NCI-H1105 treated with DMSO at 0.1 percent for 48 hours (cell line): ENCODE results near the gene LRRC51.
"Not testable (repeated sequence)": the region's sequence is repeated elsewhere in the genome, so short reads cannot be mapped to it uniquely, and the experiment has no call there.

Source experiments
- DNase-seq: peaks from one replicate; lab custom pipeline; 2025; lab: John Stamatoyannopoulos, UW

The LRRC51 gene

DNA sequence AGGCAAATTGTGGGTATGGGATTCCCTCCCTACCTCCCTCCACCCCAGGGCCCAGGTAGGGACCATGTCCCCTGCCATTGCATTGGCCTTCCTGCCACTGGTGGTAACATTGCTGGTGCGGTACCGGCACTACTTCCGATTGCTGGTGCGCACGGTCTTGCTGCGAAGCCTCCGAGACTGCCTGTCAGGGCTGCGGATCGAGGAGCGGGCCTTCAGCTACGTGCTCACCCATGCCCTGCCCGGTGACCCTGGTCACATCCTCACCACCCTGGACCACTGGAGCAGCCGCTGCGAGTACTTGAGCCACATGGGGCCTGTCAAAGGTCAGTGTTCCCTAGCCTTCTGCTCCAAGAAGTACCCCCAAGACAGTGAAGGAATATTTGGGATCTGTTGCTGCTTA, 25.2 kb downstream of the LRRC51 start, which contains the start of gene TOMT:
TOMT (plus strand) TSS at position 37 of the 400 bp plus-strand sequence; CDS start at position 65, 28 bp downstream.
- no peak for DNase-seq

DNA sequence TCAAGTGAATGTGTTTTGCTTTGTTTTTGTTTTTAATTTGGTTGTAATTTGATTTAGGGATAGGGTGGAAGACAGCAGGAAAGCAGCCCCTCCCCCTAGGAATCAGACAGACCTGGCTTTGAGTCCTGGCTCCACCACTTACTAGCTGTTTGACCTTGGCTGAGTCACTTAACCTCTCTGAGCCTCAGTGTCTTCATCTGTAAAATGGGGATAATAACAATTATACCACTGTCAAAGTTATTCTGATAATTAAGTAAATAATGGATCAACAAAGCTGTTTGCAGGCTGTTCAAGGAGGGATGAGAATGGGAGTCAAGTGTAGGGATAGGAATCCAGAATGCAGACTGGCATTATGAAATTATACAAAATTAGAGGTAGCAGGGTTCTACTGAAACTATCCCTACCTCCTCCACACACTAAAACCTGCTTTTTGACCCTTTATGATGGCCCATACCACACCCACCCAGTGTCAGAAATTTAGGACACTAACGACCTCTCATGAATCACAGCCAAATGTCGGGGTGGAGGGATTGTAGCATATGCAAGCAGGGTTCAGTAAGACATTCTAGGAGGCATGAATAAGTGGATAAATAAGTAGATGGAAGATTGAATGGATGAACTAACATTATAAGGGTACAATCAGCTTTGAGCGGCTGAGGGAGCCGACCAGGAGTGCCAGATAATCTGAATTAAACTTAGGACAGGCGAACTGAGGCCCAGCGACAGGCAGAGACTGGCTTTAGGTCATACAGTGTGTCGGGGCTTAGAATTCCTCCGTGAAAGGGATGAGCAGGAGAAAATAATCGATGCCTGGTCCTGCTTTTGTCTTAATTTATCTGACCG, 30.9 kb downstream of the LRRC51 start:
- no peak for DNase-seq

DNA sequence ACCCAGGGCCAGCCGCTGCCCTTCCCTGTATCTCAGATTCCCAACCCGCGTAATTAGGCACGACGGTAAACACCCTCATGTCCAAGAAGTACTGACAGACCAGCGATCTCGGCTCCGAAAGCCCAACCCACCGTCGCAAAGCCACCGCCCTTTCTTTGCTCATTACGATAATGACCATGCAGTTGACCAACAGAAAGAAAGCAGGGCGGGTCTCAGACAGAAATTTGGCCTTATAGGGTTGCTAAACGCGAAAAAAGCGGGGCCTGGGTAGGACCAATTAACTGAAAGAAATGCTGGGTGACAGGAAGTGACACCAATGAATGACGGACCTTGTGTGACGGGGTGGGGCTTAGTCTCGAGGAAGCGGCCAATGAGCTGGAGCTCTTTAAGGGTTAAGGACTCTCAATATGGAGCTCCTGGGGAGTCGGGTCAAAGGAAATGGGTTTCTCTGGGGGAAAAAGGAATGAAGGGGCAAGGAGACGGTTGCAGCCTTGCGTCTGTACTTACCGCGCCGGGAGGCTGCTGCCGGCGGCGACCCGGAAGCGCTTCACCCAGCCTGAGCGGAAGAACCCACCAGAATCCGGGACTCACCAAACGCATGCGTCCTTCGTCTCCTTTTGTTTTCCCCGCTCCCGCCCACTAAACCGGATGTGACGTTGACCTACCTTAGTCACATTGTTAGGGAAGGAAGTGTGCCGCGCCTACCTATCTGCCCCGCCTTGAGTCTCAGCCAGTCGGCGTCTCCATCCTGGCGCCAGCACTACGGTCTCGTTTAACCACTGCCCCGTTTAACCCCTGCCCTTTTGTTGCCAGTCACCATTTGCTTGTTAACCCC, 31.7 kb downstream of the LRRC51 start, which contains the start of gene ANAPC15:
ANAPC15 (minus strand) TSS at position 553 of the 835 bp plus-strand sequence. CDS start 1,419 bp downstream, outside the sequence.
- peak; percentile 100 for DNase-seq

DNA sequence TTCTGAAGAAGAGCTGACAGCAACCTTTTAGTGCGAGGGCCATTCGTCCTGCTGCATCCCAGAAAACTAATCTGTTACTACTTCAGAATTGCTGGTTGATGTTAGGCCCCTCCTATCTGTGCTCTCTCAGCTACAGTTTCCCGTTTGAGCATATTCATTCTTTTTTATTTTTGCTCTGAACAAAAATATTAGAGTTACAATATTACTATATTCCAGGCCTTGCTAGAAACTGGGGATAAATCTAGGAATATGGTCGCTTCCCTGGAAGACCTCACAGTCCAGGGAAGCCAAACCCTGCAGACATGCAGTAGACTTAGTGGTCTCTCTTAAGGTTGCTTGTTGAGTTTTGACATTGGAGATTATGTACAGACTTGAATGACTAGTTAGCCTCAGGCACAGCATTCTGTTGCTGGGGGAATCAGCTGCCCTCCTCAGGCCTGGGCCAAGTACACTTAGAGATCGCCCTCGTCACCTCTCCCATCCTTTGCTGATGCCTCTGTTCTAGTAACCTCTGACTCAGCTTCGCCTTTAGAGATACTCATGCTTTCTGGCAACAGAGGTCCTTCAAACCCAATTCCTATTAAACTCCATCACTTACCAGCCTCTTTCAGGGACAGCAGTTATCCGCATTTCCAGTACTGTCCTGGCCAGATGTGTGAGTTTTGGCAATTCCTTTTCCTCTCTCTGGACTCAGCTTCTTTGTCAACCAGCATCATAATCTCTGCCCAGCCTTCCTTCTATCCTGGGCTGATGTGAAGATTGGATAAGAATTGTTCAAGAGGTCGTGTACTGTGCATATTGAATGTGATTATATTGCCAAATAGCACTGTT, 32.5 kb downstream of the LRRC51 start:
- peak; percentile 13 for DNase-seq

DNA sequence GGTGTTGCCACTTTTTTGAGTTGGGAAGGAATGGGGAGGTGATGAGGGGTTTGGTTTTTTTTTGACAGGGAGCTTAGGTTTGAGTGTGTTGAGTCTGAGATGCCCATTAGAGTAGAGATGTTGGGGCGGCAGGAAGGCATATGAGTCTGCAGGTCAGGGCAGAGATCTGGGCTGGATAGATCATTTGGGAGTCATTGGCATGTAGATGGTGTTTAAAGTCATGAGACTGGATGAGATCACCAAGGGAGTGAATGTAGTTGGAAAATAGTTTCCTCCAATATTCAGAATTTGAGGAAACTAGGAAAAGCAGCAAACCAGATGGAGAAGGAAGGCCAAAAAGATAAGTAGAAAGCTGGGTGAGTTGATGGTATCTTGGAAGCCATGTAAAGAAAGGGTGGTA, 33.9 kb downstream of the LRRC51 start:
- no peak for DNase-seq

DNA sequence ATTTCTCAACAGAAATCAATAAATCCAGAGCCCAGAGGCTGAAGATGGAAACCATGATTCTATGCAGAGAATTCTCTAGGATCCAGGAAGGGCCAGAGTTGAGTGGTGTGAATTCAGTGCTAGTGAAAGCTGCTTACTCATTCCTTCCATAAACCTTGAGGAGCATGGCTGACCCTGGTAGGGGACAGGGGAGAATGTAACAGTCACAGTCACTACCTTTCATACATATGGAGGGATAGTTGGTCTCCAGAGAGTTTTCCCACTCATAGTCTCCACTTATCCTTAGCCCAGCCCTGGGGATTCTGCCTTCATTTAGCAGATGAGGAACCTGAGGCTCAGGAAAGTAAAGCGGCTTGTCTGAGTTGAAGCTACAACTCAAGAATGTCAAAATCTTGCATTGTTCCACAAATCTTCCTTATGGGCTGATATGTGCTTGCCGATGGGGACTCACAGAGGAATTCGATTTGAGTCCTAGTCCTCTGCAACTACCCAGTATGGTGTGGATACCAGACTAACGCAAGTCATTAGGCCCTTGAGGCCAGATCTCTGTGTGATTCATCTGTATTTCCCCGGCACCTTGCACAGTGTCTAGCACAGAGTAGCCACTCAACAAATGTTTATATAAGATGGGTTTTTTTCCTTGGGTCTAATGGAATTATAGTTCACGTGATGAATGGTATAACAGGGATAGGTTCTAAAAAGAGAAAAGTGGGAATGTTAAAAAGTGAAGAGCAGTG, 35.5 kb downstream of the LRRC51 start:
- no peak for DNase-seq

DNA sequence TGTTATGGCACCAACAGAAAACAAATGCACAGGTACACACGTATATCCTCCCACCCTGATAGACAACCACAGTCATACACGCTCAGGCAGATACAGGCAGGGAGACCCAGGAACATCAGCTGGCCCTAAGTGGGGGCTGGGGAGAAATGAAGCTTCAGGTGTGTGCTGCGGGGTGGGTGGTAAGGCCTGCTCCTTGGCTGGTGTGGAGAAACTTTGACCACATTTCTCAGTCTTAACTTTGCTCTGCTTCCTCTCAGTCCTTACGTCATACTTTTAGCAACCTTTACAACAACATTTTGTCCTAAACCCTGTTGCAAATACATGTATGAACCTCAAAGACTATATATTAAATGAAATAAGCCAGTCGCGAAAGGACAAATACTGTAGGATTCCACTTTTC, 38.5 kb downstream of the LRRC51 start:
- DNase-seq: no peak

DNA sequence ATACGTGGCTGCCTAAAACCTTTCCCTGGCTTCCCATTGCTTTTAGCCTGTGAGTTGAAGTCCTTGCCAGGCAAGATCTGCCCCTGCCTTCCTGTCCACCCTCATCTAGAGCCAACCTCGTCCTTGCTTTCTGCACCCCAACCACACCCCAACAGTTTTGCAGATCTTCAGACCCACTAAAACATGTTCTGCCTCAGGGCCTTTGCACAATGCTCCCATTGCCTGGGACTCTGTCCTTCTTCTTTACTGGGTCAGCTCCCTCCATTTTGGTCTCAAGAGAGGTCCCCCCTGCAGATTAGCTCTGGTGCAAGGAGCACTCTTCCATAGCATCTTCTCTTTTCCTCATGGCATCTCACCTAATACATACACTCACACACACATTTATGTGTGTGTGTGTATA, 40.3 kb downstream of the LRRC51 start:
- no peak for DNase-seq

DNA sequence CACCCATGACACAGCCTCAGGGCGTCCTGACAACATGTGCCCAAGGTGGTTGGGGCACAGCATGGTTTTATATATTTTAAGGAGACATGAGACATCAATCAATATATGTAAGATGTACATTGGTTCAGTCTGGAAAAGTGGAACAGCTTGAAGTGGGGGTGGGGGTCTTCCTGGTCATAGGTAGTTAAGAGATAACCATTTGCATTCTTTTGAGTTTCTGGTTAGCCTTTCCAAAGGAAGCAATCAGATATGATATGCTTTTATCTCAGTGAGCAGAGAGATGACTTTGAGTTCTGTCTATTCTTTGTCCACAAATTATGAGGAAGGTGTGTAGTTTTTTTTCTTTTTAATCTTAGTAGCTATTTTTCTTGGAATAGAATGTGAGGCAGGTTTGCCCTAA, 42.0 kb downstream of the LRRC51 start:
- DNase-seq: no peak

DNA sequence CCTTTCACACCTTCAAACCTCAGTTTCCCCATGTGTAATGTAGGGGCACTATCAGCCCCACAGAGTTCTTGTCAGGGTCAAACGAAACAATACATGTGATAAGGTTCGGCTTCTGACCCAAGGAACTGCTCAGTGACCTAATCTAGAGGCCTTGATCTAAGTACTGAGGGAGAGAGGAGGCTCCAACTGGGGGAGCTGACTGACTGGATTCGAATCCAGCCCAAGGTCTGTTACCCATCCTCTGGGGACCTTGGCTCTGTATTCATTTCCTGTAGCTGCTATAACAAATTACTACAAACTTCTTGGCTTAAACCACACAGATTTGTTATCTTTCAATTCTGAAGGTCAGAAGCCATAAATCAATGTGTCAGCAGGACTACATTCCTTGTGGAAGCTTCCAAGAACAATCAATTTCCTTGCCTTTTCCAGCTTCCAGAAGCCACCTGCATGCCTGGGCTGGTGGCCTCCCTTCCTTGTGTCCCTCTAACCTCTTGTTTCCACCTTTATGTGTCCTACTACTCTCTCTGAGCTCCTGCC, 42.5 kb downstream of the LRRC51 start:
- DNase-seq: no peak

DNA sequence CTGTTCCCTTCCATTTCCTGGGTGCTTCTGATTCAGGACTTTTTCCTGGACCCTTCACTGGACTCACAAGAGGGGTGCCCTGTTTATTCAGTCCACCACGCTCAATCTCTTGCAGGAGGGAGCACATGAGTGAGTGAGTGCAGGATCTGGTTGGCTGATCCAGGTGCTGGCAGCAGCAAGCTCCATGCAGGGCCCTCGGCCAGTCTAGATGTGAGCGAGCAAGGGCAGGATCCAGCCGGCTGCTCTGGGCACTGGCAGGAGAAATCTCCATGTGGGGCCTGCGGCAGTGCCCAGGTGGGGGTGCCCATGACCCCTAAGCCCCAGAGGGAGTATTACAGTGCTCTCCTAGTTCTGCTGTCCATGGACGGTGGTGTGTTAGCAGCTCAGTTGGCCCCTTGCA, 43.4 kb downstream of the LRRC51 start:
- no peak for DNase-seq

DNA sequence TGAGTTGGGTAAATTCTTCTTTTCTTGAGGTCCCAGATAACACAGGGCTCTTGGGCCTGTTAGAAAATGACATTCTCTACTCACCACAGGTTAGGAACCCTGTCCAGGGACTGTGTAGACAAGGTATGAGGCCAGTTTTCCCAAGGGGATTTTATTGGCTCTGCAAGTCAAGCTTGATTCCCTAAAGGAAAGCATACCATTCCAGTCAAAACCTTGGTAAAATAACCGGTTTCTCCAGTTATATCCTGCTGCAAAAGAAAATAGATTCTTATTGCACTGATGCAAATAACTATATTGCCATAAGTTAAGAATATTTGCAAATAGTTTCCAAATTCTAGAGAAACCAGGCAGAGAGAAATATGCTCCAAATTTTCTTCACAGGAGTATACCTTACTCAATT, 45.3 kb downstream of the LRRC51 start:
- DNase-seq: no peak

DNA sequence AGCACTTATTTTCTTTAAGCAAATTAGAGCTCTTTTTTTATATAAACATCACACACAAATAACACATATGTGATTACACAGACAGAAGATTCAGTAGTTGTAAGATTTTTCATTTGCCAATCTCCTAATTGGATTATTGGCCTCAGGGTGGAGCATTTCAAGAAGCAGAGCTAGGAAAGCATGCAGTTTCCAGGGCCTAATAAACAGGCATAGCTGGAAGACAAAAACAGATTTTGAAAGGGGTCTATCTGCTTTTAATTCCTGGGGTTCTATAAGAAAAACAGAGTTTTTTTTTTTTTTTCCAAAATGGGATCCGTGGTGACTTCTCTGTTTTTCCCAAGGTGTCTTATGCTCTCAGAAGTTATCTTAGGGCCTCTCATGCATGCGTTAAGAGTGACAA, 47.3 kb downstream of the LRRC51 start:
- no peak for DNase-seq

DNA sequence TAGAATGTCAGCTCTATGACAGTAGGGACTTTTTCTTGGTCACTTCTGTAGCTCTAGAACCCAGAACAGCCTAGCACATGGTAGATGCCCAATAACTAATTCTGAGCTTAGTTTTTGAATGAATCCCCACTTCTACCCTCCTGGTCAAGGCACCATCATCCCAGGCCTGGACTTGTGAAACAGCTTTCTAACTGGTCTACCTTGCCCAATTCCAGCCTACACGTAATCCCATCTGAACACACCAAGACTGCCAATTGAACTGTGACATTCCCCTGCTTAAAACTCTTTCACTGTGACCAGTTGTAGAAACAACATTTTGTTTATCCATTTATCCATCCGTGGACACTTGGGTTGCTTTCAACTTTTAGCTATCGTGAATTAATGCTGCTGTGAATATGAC, 48.7 kb downstream of the LRRC51 start:
- DNase-seq: no peak

DNA sequence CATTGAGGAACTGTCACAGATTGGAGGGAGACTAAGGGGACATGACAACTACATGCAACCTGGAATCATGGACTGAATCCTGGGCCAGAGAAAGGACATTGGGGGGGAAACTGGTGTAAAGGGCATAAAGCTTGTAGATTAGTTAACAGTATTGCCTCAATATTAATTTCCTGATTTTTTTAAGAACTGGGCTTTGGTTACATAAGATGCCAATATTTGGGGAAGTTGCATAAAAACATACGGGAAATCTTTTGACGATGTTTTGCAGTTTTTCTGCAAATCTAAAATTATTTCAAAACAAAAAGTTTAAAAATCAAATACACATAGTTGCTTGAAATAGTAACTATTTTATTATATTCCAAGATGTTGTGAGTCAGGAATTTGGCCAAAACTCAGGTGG, 52.0 kb downstream of the LRRC51 start:
- DNase-seq: no peak

DNA sequence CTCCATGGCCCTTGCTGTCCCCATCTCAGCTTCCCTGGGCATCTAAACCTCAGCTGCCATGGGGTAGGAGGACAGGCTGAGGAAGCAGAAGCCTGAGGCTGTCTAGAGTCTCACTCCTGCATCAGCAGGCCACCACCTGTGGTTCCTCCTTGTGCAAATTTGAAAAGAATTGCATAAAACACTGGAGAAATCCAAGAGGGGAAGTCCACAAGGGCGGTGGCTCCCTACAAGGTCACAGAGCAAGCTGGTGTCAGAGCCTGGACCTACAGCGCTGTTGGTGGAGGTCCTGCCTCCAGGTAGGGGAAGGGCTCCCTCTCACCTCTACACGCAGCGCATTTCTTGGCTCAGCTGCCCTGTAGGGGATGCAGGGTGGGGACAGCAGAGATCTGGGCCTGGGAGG, 54.8 kb downstream of the LRRC51 start, which contains the start of gene FOLR3:
FOLR3 (plus strand) TSS at position 253 of the 400 bp plus-strand sequence. CDS start 228 bp downstream, outside the sequence.
- not testable (repeated sequence) for DNase-seq

DNA sequence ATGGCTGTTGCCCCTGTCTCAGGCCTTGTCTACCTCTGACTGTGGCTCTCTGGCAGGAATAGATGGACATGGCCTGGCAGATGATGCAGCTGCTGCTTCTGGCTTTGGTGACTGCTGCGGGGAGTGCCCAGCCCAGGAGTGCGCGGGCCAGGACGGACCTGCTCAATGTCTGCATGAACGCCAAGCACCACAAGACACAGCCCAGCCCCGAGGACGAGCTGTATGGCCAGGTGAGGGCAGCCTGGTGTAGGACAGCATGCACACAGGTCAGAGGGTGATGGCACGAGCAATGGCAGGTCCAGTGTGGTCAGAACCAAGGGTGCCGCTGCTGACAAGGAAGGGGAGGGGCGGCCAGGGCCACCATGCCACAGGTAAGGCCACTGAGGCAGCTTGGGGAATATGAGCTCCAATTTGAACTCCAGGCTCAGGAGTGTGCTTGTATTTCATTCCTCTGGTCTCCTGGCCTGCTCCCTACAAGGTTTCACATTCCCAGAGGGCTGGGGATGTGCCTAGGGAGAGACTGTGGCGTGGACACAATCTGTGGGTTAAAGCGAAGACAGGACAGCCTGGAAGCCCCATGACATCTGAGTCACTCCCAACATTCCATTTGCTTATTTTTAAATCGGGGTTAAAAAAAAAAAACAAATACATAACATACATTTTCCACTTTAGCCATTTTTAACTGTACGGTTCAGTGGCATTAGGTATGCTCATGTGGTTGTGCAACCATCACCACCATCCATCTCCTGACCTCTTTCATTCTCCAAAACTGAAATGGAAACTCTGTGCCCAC, 55.4 kb downstream of the LRRC51 start:
- no peak for DNase-seq

DNA sequence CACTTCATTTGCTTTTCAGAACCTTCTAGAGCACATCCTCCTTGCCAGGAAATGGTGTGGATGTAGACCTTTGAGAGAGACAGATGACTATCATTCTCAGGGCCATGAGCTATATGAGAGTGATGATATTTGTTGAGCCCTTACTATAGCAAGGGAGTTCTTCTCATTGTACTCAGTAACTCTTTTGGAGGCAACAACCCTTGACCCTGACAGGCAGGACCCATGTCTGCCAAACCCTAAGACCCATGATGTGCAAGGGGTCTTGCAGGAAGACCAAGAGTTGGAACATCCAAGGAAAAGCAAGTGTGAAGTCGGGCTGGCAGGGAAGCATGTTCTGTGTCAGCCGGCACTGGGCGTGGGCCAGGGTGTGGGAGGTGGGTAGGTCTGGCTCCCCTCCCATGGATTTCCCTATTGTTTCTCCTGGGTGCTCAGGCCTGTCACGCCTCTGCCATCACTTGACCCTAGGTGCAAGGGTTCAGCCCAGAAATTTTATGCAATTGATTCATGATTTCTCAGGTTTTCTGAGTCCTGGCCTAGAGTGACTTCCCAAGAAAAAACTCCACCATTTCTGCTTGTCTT, 56.1 kb downstream of the LRRC51 start:
- DNase-seq: no peak

DNA sequence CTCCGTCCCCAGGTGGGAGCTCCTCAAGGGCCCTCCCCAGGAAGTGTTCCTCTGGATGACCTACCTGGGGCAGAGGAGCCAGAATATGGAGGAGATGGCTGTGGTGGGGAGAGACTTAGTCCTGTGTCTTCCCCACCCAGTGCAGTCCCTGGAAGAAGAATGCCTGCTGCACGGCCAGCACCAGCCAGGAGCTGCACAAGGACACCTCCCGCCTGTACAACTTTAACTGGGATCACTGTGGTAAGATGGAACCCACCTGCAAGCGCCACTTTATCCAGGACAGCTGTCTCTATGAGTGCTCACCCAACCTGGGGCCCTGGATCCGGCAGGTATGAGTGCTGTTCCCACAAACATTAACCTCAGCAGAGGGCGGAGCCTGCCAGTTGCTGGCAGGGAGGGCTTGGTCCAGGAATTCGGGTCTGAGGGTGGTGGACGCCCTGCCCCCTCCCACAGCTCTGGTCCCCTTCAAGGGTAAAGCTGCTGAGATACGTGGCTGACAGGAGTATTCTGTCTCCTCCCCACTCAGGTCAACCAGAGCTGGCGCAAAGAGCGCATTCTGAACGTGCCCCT, 58.3 kb downstream of the LRRC51 start:
- DNase-seq: no peak
